ENCODE data around the gene CAMK4. TPM values are rescaled to one million over a fixed set of nuclear protein-coding genes. Genes with fewer than 3 reads are reported as not detected.

CAMK4 gene
- total and polyA plus RNA-seq, 9 of the 15 experiments (the other 6 are each of a cell fraction or from before 2014, with no cell fraction given) = 0.35 TPM; not detected in 8

DNA sequence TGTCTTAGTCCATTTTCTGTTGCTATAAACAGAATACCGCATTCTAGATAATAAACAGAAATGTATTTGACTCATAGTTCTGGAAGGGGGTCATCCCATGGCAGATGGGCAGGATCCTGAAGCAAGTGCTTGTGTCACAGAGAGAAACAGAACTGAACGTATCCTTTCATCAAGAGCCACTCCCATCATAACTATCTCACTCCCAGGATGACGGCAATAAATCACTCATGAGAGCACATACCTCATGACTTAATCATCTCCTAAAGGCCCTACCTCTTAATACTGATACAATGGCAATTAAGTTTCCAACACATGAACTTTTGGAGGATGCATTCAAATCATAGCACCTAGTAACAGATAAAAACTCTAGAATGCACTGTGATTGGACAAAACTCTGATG lies 142.9 kb downstream of the CAMK4 start:
- CTCF ChIA-PET (ENCODE audit: low intra/inter-chr PET ratio) = no interaction called here
- no peaks in the 10 kb centered on the region for H4K20me1 ChIP-seq (replicated peaks; ENCODE audit: control insufficient read depth, insufficient read depth, low read length)
- no peaks in the 10 kb centered on the region for H3K27me3 ChIP-seq (ENCODE audit: control insufficient read depth in 2 of 2, insufficient read depth in 2 of 2, low read length in 2 of 2)
- H3K79me2 ChIP-seq (ENCODE audit: control insufficient read depth, insufficient read depth, low read length) = no peaks in the 10 kb centered on the region
- H3K4me1 ChIP-seq (replicated peaks in 1 of 2; ENCODE audit: control insufficient read depth in 2 of 2, insufficient read depth in 2 of 2, low read length in 2 of 2) = no peaks in the 10 kb centered on the region
- no TSS peak for BruUV-seq (replicated peaks)
- DNase-seq (ENCODE audit: extremely low read depth in 1 of 4, low spot score in 3 of 4) = no peak
- H3K9ac ChIP-seq (ENCODE audit: insufficient read depth in 1 of 2, low read depth in 2 of 2, low read length in 2 of 2) = no peak overlapping the region
- FAIRE-seq = no peak
- H3K4me2 ChIP-seq (ENCODE audit: insufficient read depth, low read length) = no peak overlapping the region
- 3% methylated on average over 3 of the region's 3 CpGs for WGBS (ENCODE audit: insufficient coverage, low coverage, missing lambda C conversion rate)
- H3K9me1 ChIP-seq (ENCODE audit: control insufficient read depth, insufficient read depth, low read length) = no peaks in the 10 kb centered on the region
- no peak for TF ChIP-seq ZNF24 (IDR thresholded peaks at IDR 0.05)
- TF ChIP-seq, protein P1, sequence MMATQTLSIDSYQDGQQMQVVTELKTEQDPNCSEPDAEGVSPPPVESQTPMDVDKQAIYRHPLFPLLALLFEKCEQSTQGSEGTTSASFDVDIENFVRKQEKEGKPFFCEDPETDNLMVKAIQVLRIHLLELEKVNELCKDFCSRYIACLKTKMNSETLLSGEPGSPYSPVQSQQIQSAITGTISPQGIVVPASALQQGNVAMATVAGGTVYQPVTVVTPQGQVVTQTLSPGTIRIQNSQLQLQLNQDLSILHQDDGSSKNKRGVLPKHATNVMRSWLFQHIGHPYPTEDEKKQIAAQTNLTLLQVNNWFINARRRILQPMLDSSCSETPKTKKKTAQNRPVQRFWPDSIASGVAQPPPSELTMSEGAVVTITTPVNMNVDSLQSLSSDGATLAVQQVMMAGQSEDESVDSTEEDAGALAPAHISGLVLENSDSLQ (IDR thresholded peaks at IDR 0.05) = peak; percentile 67
- peak; percentile 76 for TF ChIP-seq MEIS2 (IDR thresholded peaks at IDR 0.05; ENCODE audit: partially characterized antibody)
- TF ChIP-seq MXI1 (IDR thresholded peaks at IDR 0.05; ENCODE audit: low read depth, low read length) = no peak
- H3K36me3 ChIP-seq (ENCODE audit: control insufficient read depth, insufficient read depth, low read length) = no peaks in the 10 kb centered on the region
- no peak overlapping the region for H2AFZ ChIP-seq (ENCODE audit: low read depth, low read length)
- in situ Hi-C loops (cut with MboI) = no loop called here
- POLR2A ChIA-PET = no interaction called here
- no peak overlapping the region for H3K4me3 ChIP-seq
- no peak overlapping the region for H3K27ac ChIP-seq (ENCODE audit: extremely low read depth, low read depth, low read length)
- ATAC-seq = no peak
- intact Hi-C loops (cut with micrococcal nuclease) = no loop called here
- H3K9me3 ChIP-seq (replicated peaks; ENCODE audit: control insufficient read depth, insufficient read depth, low read depth, low read length) = no peaks in the 10 kb centered on the region

DNA sequence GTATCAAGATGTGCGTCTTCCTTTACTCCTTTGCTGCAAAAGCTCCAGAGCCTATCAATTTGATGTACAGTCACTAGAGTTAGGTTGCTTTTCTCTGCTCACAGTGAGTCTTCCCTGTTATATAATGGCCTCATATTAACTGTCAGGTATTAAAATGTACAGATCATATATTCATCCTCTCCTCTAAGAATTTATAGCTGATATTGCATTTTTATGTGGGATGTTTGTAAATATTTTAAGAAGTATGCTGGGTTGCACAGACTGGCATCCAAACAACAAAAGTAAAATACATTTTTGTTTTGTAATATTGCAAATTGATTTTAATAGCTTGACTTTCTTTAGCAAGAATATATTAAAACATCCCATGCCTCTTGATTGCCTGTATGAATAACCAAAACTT lies 148.6 kb downstream of the CAMK4 start:
- H4K20me1 ChIP-seq (replicated peaks; ENCODE audit: control insufficient read depth, insufficient read depth, low read length) = no peaks in the 10 kb centered on the region
- in situ Hi-C loops (cut with MboI) (no loop called here), intact Hi-C loops (cut with micrococcal nuclease) (no loop called here)
- 0% methylated on average over 1 of the region's 1 CpG for WGBS (ENCODE audit: insufficient coverage, low coverage, missing lambda C conversion rate)
- no peak for TF ChIP-seq IRF2 (CRISPR knock-in tag; IDR thresholded peaks at IDR 0.05)
- peak; percentile 70 for TF ChIP-seq ZNF316 (IDR thresholded peaks at IDR 0.05)
- no peak for TF ChIP-seq ZNF76 (CRISPR knock-in tag; IDR thresholded peaks at IDR 0.05; ENCODE audit: borderline replicate concordance)
- TF ChIP-seq MAFG (tag; conservative IDR thresholded peaks at IDR 0.05) = peak; percentile 33; the same call in 1 of the 2 replicates
- TF ChIP-seq ELF4 (CRISPR knock-in tag; IDR thresholded peaks at IDR 0.05) = no peak
- no peak for TF ChIP-seq STAG1 (CRISPR knock-in tag; IDR thresholded peaks at IDR 0.05; ENCODE audit: borderline replicate concordance)
- peak; percentile 50; the same call in 1 of the 2 replicates for TF ChIP-seq MAFF (IDR thresholded peaks at IDR 0.05; ENCODE audit: low read length)
- TF ChIP-seq, protein P2, sequence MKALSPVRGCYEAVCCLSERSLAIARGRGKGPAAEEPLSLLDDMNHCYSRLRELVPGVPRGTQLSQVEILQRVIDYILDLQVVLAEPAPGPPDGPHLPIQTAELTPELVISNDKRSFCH (CRISPR knock-in tag; IDR thresholded peaks at IDR 0.05) = no peak
- TF ChIP-seq, protein P2 (tag; IDR thresholded peaks at IDR 0.05) = no peak
- peak; percentile 33; the same call in 1 of the 2 replicates for TF ChIP-seq MAFK (IDR thresholded peaks at IDR 0.05; ENCODE audit: low read length)
- no peak for TF ChIP-seq SMARCC2 (IDR thresholded peaks at IDR 0.05; ENCODE audit: low read depth)
- TF ChIP-seq C11orf30 (IDR thresholded peaks at IDR 0.05; ENCODE audit: low read depth) = peak; percentile 37; the same call in 1 of the 2 replicates
- no peak for TF ChIP-seq ZNF140 (CRISPR knock-in tag; IDR thresholded peaks at IDR 0.05)
- FAIRE-seq (no peak), DNase-seq (ENCODE audit: extremely low read depth in 1 of 4, low spot score in 3 of 4) (no peak), ATAC-seq (no peak)
- ChIA-PET POLR2A (no interaction called here), CTCF (ENCODE audit: low intra/inter-chr PET ratio) (no interaction called here)
- no peak overlapping the region for H2AFZ ChIP-seq (ENCODE audit: low read depth, low read length)
- no peaks in the 10 kb centered on the region for H3K9me1 ChIP-seq (ENCODE audit: control insufficient read depth, insufficient read depth, low read length)
- no peaks in the 10 kb centered on the region for H3K36me3 ChIP-seq (ENCODE audit: control insufficient read depth, insufficient read depth, low read length)
- no peaks in the 10 kb centered on the region for H3K9me3 ChIP-seq (replicated peaks; ENCODE audit: control insufficient read depth, insufficient read depth, low read depth, low read length)
- H3K27me3 ChIP-seq (ENCODE audit: control insufficient read depth in 2 of 2, insufficient read depth in 2 of 2, low read length in 2 of 2) = no peaks in the 10 kb centered on the region
- H3K79me2 ChIP-seq (ENCODE audit: control insufficient read depth, insufficient read depth, low read length) = no peaks in the 10 kb centered on the region
- H3K4me3 ChIP-seq = no peak overlapping the region
- BruUV-seq (replicated peaks) = no TSS peak
- no peak overlapping the region for H3K27ac ChIP-seq (ENCODE audit: extremely low read depth, low read depth, low read length)
- no peak overlapping the region for H3K4me2 ChIP-seq (ENCODE audit: insufficient read depth, low read length)
- H3K4me1 ChIP-seq (replicated peaks in 1 of 2; ENCODE audit: control insufficient read depth in 2 of 2, insufficient read depth in 2 of 2, low read length in 2 of 2) = no peaks in the 10 kb centered on the region
- no peak overlapping the region for H3K9ac ChIP-seq (ENCODE audit: insufficient read depth in 1 of 2, low read depth in 2 of 2, low read length in 2 of 2)
